Measurements from ENCODE around the gene BAHCC1.

DNA sequence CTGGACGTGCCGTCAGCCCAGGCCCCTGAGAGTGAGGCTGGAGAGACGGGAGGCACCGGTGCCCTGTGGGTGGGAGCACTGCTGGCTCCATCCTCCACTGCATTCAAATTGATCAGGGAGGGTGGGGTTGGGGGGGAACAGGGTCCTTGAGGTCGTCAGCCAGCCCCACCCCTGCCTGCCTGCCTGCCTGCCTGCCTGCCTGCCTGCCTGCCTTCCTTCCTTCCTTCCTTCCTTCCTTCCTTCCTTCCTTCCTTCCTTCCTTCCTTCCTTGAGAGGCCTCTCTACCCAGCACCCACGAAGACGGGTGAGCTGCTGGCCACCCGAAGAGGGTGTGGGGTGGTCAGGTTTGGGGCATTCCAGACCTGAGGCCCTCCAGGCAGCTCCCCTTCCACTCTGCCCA, 16.0 kb downstream of the BAHCC1 start:
- TF ChIP-seq, protein P1, sequence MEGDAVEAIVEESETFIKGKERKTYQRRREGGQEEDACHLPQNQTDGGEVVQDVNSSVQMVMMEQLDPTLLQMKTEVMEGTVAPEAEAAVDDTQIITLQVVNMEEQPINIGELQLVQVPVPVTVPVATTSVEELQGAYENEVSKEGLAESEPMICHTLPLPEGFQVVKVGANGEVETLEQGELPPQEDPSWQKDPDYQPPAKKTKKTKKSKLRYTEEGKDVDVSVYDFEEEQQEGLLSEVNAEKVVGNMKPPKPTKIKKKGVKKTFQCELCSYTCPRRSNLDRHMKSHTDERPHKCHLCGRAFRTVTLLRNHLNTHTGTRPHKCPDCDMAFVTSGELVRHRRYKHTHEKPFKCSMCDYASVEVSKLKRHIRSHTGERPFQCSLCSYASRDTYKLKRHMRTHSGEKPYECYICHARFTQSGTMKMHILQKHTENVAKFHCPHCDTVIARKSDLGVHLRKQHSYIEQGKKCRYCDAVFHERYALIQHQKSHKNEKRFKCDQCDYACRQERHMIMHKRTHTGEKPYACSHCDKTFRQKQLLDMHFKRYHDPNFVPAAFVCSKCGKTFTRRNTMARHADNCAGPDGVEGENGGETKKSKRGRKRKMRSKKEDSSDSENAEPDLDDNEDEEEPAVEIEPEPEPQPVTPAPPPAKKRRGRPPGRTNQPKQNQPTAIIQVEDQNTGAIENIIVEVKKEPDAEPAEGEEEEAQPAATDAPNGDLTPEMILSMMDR (IDR thresholded peaks at IDR 0.05; ENCODE audit: low read depth, low read length): no peak
- TF ChIP-seq EZH2phosphoT487 (IDR thresholded peaks at IDR 0.05; ENCODE audit: low read depth): no peak

Measured in OCI-LY3 (cell line).